ENCODE measurements around the gene UBXN1.

UBXN1 gene

GRCh38 chr11:62678770-62679696 lies at the start of gene UBXN1:
Gene UBXN1, minus strand, starts transcription at chr11:62679073. Its CDS starts 150 bp downstream, at chr11:62678923.
- H3K27ac ChIP-seq (ENCODE audit: low read length), result no peak within 1 kb of the TSS
- WGBS (ENCODE audit: insufficient coverage, insufficient read length), result no CpG with 5 or more reads among the region's 55 CpGs
- peak within 1 kb of the TSS; percentile 94 for H3K4me3 ChIP-seq (ENCODE audit: low read length)
- no peaks in the 10 kb centered on the region for H3K4me1 ChIP-seq (ENCODE audit: control insufficient read depth, insufficient read depth, low read length)
- no peaks in the 10 kb centered on the region for H3K9me3 ChIP-seq (ENCODE audit: control insufficient read depth, insufficient read depth, low read length)
- peak; percentile 50 for DNase-seq (ENCODE audit: low read depth, low spot score)
- H3K36me3 ChIP-seq (ENCODE audit: control insufficient read depth, insufficient read depth, low read length), result peaks cover 4% of the 10 kb centered on the region; the same call in 1 of the 2 replicates
- H3K27me3 ChIP-seq (ENCODE audit: control insufficient read depth, insufficient read depth, low read length), result no peaks in the 10 kb centered on the region

- no peaks in the 10 kb centered on the region; the same call in 1 of the 2 replicates for H3K4me1 ChIP-seq (ENCODE audit: control insufficient read depth, insufficient read depth, low read length)
- no peak for DNase-seq (ENCODE audit: low read depth, low spot score)
- H3K36me3 ChIP-seq (ENCODE audit: control insufficient read depth, insufficient read depth, low read length), result peaks cover 2% of the 10 kb centered on the region; the same call in 1 of the 2 replicates
- H3K27me3 ChIP-seq (ENCODE audit: control insufficient read depth, insufficient read depth, low read length), result no peaks in the 10 kb centered on the region
- WGBS (ENCODE audit: insufficient coverage, insufficient read length), result no CpG with 5 or more reads among the region's 29 CpGs
- H3K9me3 ChIP-seq (ENCODE audit: control insufficient read depth, insufficient read depth, low read length), result no peaks in the 10 kb centered on the region
- no peak within 1 kb of the TSS for H3K27ac ChIP-seq (ENCODE audit: low read length)
- peak within 1 kb of the TSS; percentile 79 for H3K4me3 ChIP-seq (ENCODE audit: low read length)
These were observed 49.5 kb upstream of the UBXN1 start, which contains the start of gene TTC9C for GRCh38 chr11:62728171-62728988. Gene TTC9C, plus strand, starts transcription at chr11:62728486. Its CDS starts 363 bp downstream, at chr11:62728849.

- WGBS (ENCODE audit: insufficient coverage, insufficient read length), result no CpG with 5 or more reads among the region's 20 CpGs
- Histone ChIP-seq H3K9me3 (ENCODE audit: control insufficient read depth, insufficient read depth, low read length) (no peaks in the 10 kb centered on the region), H3K4me1 (ENCODE audit: control insufficient read depth, insufficient read depth, low read length) (no peaks in the 10 kb centered on the region; the same call in 1 of the 2 replicates), H3K36me3 (ENCODE audit: control insufficient read depth, insufficient read depth, low read length) (peaks cover 3% of the 10 kb centered on the region; the same call in 1 of the 2 replicates), H3K4me3 (ENCODE audit: low read length) (peak overlapping the region; percentile 79; the same call in 1 of the 2 replicates), H3K27ac (ENCODE audit: low read length) (no peak overlapping the region), H3K27me3 (ENCODE audit: control insufficient read depth, insufficient read depth, low read length) (no peaks in the 10 kb centered on the region)
- peak; percentile 92 for DNase-seq (ENCODE audit: low read depth, low spot score)
These were observed 48.9 kb upstream of the UBXN1 start for GRCh38 chr11:62727872-62728170.

- Histone ChIP-seq H3K27ac (ENCODE audit: low read length) (no peak within 1 kb of the TSS), H3K9me3 (ENCODE audit: control insufficient read depth, insufficient read depth, low read length) (no peaks in the 10 kb centered on the region), H3K27me3 (ENCODE audit: control insufficient read depth, insufficient read depth, low read length) (no peaks in the 10 kb centered on the region), H3K4me1 (ENCODE audit: control insufficient read depth, insufficient read depth, low read length) (no peaks in the 10 kb centered on the region; the same call in 1 of the 2 replicates), H3K4me3 (ENCODE audit: low read length) (peak within 1 kb of the TSS; percentile 79), H3K36me3 (ENCODE audit: control insufficient read depth, insufficient read depth, low read length) (peaks cover 7% of the 10 kb centered on the region; the same call in 1 of the 2 replicates)
- DNase-seq (ENCODE audit: low read depth, low spot score), result peak; percentile 92
- WGBS (ENCODE audit: insufficient coverage, insufficient read length), result no CpG with 5 or more reads among the region's 72 CpGs
These were observed 48.4 kb upstream of the UBXN1 start, which contains the start of gene HNRNPUL2 for GRCh38 chr11:62727165-62727871. Gene HNRNPUL2, minus strand, starts transcription at chr11:62727457. Its CDS starts 301 bp downstream, at chr11:62727156.

GRCh38 chr11:62726915-62727164 lies 48.0 kb upstream of the UBXN1 start:
- Histone ChIP-seq H3K27me3 (ENCODE audit: control insufficient read depth, insufficient read depth, low read length) (no peaks in the 10 kb centered on the region), H3K27ac (ENCODE audit: low read length) (no peak overlapping the region), H3K36me3 (ENCODE audit: control insufficient read depth, insufficient read depth, low read length) (peaks cover 12% of the 10 kb centered on the region), H3K4me1 (ENCODE audit: control insufficient read depth, insufficient read depth, low read length) (no peaks in the 10 kb centered on the region; the same call in 1 of the 2 replicates), H3K9me3 (ENCODE audit: control insufficient read depth, insufficient read depth, low read length) (no peaks in the 10 kb centered on the region), H3K4me3 (ENCODE audit: low read length) (peak overlapping the region; percentile 46)
- WGBS (ENCODE audit: insufficient coverage, insufficient read length), result no CpG with 5 or more reads among the region's 37 CpGs
- DNase-seq (ENCODE audit: low read depth, low spot score), result no peak

GRCh38 chr11:62726156-62726914 lies 47.5 kb upstream of the UBXN1 start:
- no CpG with 5 or more reads among the region's 51 CpGs for WGBS (ENCODE audit: insufficient coverage, insufficient read length)
- DNase-seq (ENCODE audit: low read depth, low spot score), result no peak
- H3K27ac ChIP-seq (ENCODE audit: low read length), result no peak overlapping the region
- no peaks in the 10 kb centered on the region; the same call in 1 of the 2 replicates for H3K4me1 ChIP-seq (ENCODE audit: control insufficient read depth, insufficient read depth, low read length)
- peaks cover 13% of the 10 kb centered on the region for H3K36me3 ChIP-seq (ENCODE audit: control insufficient read depth, insufficient read depth, low read length)
- no peaks in the 10 kb centered on the region for H3K27me3 ChIP-seq (ENCODE audit: control insufficient read depth, insufficient read depth, low read length)
- H3K9me3 ChIP-seq (ENCODE audit: control insufficient read depth, insufficient read depth, low read length), result no peaks in the 10 kb centered on the region
- H3K4me3 ChIP-seq (ENCODE audit: low read length), result peak overlapping the region; percentile 46

- Histone ChIP-seq H3K4me3 (ENCODE audit: low read length) (peak overlapping the region; percentile 46; the same call in 1 of the 2 replicates), H3K27me3 (ENCODE audit: control insufficient read depth, insufficient read depth, low read length) (no peaks in the 10 kb centered on the region), H3K4me1 (ENCODE audit: control insufficient read depth, insufficient read depth, low read length) (no peaks in the 10 kb centered on the region; the same call in 1 of the 2 replicates), H3K27ac (ENCODE audit: low read length) (no peak overlapping the region), H3K9me3 (ENCODE audit: control insufficient read depth, insufficient read depth, low read length) (no peaks in the 10 kb centered on the region), H3K36me3 (ENCODE audit: control insufficient read depth, insufficient read depth, low read length) (peaks cover 17% of the 10 kb centered on the region)
- WGBS (ENCODE audit: insufficient coverage, insufficient read length), result no CpG with 5 or more reads among the region's 7 CpGs
- DNase-seq (ENCODE audit: low read depth, low spot score), result no peak
These were observed 46.8 kb upstream of the UBXN1 start for GRCh38 chr11:62725646-62726045.

GRCh38 chr11:62724171-62724570 lies 45.3 kb upstream of the UBXN1 start:
- no CpG with 5 or more reads among the region's 8 CpGs for WGBS (ENCODE audit: insufficient coverage, insufficient read length)
- H3K9me3 ChIP-seq (ENCODE audit: control insufficient read depth, insufficient read depth, low read length), result no peaks in the 10 kb centered on the region
- H3K27me3 ChIP-seq (ENCODE audit: control insufficient read depth, insufficient read depth, low read length), result no peaks in the 10 kb centered on the region
- H3K4me3 ChIP-seq (ENCODE audit: low read length), result no peak overlapping the region
- no peaks in the 10 kb centered on the region for H3K4me1 ChIP-seq (ENCODE audit: control insufficient read depth, insufficient read depth, low read length)
- no peak for DNase-seq (ENCODE audit: low read depth, low spot score)
- H3K27ac ChIP-seq (ENCODE audit: low read length), result no peak overlapping the region
- H3K36me3 ChIP-seq (ENCODE audit: control insufficient read depth, insufficient read depth, low read length), result peaks cover 24% of the 10 kb centered on the region

GRCh38 chr11:62721994-62722393 lies 43.1 kb upstream of the UBXN1 start:
- Histone ChIP-seq H3K36me3 (ENCODE audit: control insufficient read depth, insufficient read depth, low read length) (peaks cover 25% of the 10 kb centered on the region), H3K4me1 (ENCODE audit: control insufficient read depth, insufficient read depth, low read length) (no peaks in the 10 kb centered on the region), H3K27ac (ENCODE audit: low read length) (no peak overlapping the region), H3K9me3 (ENCODE audit: control insufficient read depth, insufficient read depth, low read length) (no peaks in the 10 kb centered on the region), H3K4me3 (ENCODE audit: low read length) (no peak overlapping the region), H3K27me3 (ENCODE audit: control insufficient read depth, insufficient read depth, low read length) (no peaks in the 10 kb centered on the region)
- DNase-seq (ENCODE audit: low read depth, low spot score), result no peak
- no CpG with 5 or more reads among the region's 7 CpGs for WGBS (ENCODE audit: insufficient coverage, insufficient read length)
